K562 (cell line): ENCODE data around the gene AGFG2. TPM values are rescaled to one million over a fixed set of nuclear protein-coding genes. Genes with fewer than 3 reads are reported as not detected.

Experiments
- ATAC-seq: fragments of 200-7000 bp; cut with Tn5 transposase; 3 replicates; pipeline ENCODE4 v1.9.1; 2020; ENCODE audit warnings: moderate library complexity
- BruUV-seq: library from RNA; stranded (reverse); fragments of 400-500 nt; replicated peaks from 2 replicates; lab custom pipeline; 2021; lab: Mats Ljungman, UMichigan
- CTCF ChIA-PET: fragments of 300-600 bp; formaldehyde crosslinking; extraction: SDS; loops from one replicate; lab custom pipeline; 2021; ENCODE audit warnings: low intra/inter-chr PET ratio; lab: Yijun Ruan, JAX
- POLR2A ChIA-PET: fragments of 300-600, 350-650 bp; sonication (Branson Sonifier 250); formaldehyde crosslinking; extraction: SDS; loops from one replicate; lab custom pipeline; 2021; ENCODE audit warnings: antibody characterized with exemption, inconsistent platforms; lab: Yijun Ruan, JAX
- DNase-seq, 4 experiments: peaks; one replicate each; pipeline versions ENCODE4 v3.0.0 to v3.0.0-alpha.2; 2011 to 2018; ENCODE audit warnings: low spot score in 3 of 4, mixed read lengths in 3 of 4; ENCODE audit errors: extremely low read depth in 1 of 4
- FAIRE-seq: peaks from 2 replicates; lab custom pipeline; 2011; peaks lifted over from hg19 to GRCh38; lab: Jason Lieb, UNC
- H2AFZ ChIP-seq: 2 replicates; pipeline ENCODE4 v1.6.0; 2011; ENCODE audit warnings: low read depth, low read length, control low read depth, inconsistent platforms
- H3K27ac ChIP-seq: fragments of 200-600 bp; 3 replicates; pipeline ENCODE4 v1.8.0; 2011; ENCODE audit warnings: low read depth, mild to moderate bottlenecking, control low read depth, inconsistent platforms, low read length, moderate library complexity, mixed read lengths; ENCODE audit errors: extremely low read depth
- H3K27me3 ChIP-seq, 2 experiments: fragments of 300-600 bp in 1 of 2; 2 replicates in 1 of 2; 3 replicates in 1 of 2; pipeline versions ENCODE4 v1.6.0 to v1.8.0; 2011; ENCODE audit warnings: inconsistent platforms in 2 of 2, low read length in 2 of 2, mild to moderate bottlenecking in 1 of 2, mixed read lengths in 1 of 2, moderate library complexity in 1 of 2; ENCODE audit not compliant: control insufficient read depth in 2 of 2, insufficient read depth in 2 of 2
- H3K36me3 ChIP-seq: fragments of 300-600 bp; 3 replicates; pipeline ENCODE4 v1.8.0; 2011; ENCODE audit warnings: mild to moderate bottlenecking, low read length, inconsistent platforms; ENCODE audit not compliant: control insufficient read depth, insufficient read depth
- H3K4me1 ChIP-seq, 2 experiments: fragments of 200-600 bp in 1 of 2; replicated peaks in 1 of 2; 2 replicates in 1 of 2; 3 replicates in 1 of 2; pipeline versions ENCODE4 v1.5.1 to v1.8.0; 2011; ENCODE audit warnings: inconsistent platforms in 2 of 2, low read length in 2 of 2, mild to moderate bottlenecking in 1 of 2, mixed read lengths in 1 of 2, moderate library complexity in 1 of 2; ENCODE audit not compliant: control insufficient read depth in 2 of 2, insufficient read depth in 2 of 2
- H3K4me2 ChIP-seq: 2 replicates; pipeline ENCODE4 v1.6.1; 2011; ENCODE audit warnings: low read length, control low read depth, inconsistent platforms, mixed read lengths; ENCODE audit not compliant: insufficient read depth
- H3K4me3 ChIP-seq: fragments of 200-600 bp; sonication (generic), shearing (Covaris generic); 2 replicates; pipeline ENCODE4 v1.5.1; 2016; ENCODE audit warnings: control low read depth, inconsistent platforms
- H3K79me2 ChIP-seq: fragments of 200-600 bp; 3 replicates; pipeline ENCODE4 v1.8.0; 2011; ENCODE audit warnings: low read length, inconsistent platforms; ENCODE audit not compliant: control insufficient read depth, insufficient read depth
- H3K9ac ChIP-seq, 2 experiments: 2 replicates each; pipeline versions ENCODE4 v1.6.0 to v1.6.1; 2011; ENCODE audit warnings: low read depth in 2 of 2, low read length in 2 of 2, control low read depth in 1 of 2, inconsistent platforms in 1 of 2, mild to moderate bottlenecking in 1 of 2, mixed read lengths in 1 of 2; ENCODE audit not compliant: insufficient read depth in 1 of 2
- H3K9me1 ChIP-seq: one replicate; pipeline ENCODE4 v1.6.0; 2011; ENCODE audit warnings: inconsistent platforms, mild to moderate bottlenecking, low read length, moderate library complexity; ENCODE audit not compliant: control insufficient read depth, insufficient read depth
- H3K9me3 ChIP-seq: replicated peaks from 2 replicates; pipeline ENCODE4 v1.5.1; 2011; ENCODE audit warnings: low read depth, low read length, inconsistent platforms; ENCODE audit not compliant: control insufficient read depth, insufficient read depth
- H4K20me1 ChIP-seq: replicated peaks from 2 replicates; pipeline ENCODE4 v1.6.1; 2011; ENCODE audit warnings: low read length, inconsistent platforms, mixed read lengths; ENCODE audit not compliant: control insufficient read depth, insufficient read depth
- CBX1 ChIP-seq: sonication (generic); IDR thresholded peaks from 2 replicates; pipeline ENCODE4 v1.6.1; 2016; ENCODE audit warnings: antibody characterized with exemption, low read depth, mild to moderate bottlenecking
- HMGN3 ChIP-seq: IDR thresholded peaks from 2 replicates; pipeline ENCODE4 v1.6.1; 2011; ENCODE audit warnings: borderline replicate concordance, low read depth, mild to moderate bottlenecking, mixed read lengths, low read length; ENCODE audit not compliant: insufficient read length; ENCODE audit errors: extremely low read depth
- SIN3A ChIP-seq, 2 experiments: fragments of 150-350 bp in 1 of 2; IDR thresholded peaks; 2 replicates each; pipeline ENCODE4 v1.6.1; 2011 to 2016; ENCODE audit warnings: borderline replicate concordance in 2 of 2, low read depth in 2 of 2, low read length in 2 of 2, mild to moderate bottlenecking in 2 of 2, moderate library complexity in 2 of 2; ENCODE audit not compliant: control insufficient read depth in 1 of 2
- ZNF431 ChIP-seq: sonication (generic); formaldehyde crosslinking; IDR thresholded peaks from 2 replicates; pipeline ENCODE4 v1.8.0; 2022; ENCODE audit warnings: mild to moderate bottlenecking, missing genetic modification reagents
- WGBS: fragments of 100-300 bp; shearing (Covaris generic); methylation state at CpG from one replicate; pipeline ENCODE4 v1.1.6; 2016; ENCODE audit warnings: low coverage, mixed read lengths; ENCODE audit not compliant: insufficient coverage; ENCODE audit errors: missing lambda C conversion rate; 5-methylcytosine and 5-hydroxymethylcytosine counted together
- in situ Hi-C: fragments of 300-500 bp; cut with MboI; formaldehyde crosslinking; loops from 4 replicates; pipeline ENCODE4 v1.15.0; 2018; ENCODE audit warnings: inconsistent platforms, mixed read lengths
- intact Hi-C: fragments of 100-400 bp; cut with micrococcal nuclease; formaldehyde crosslinking; loops from 2 replicates; pipeline ENCODE4 v1.14.2; 2022
- polyA plus RNA-seq, 8 experiments: library from polyadenylated mRNA; depleted of rRNA in 4 of 8; stranded (reverse) in 5 of 8; unstranded in 3 of 8; fragments of >200 nt; fragmentation: Nextera tagmentation in 2 of 8; fragmentation: Illumina TruSeq in 1 of 8; extraction: Ambion mirVana in 2 of 8; extraction: Trizol in 1 of 8; gene quantifications; 2 replicates each; pipeline versions ENCODE4 v1.2.1 to v1.2.3, GENCODE V29; 2011 to 2014; ENCODE audit warnings: inconsistent platforms in 1 of 8, missing spikeins in 1 of 8
- total RNA-seq, 7 experiments: library from RNA; depleted of rRNA in 6 of 7; stranded (reverse); fragments of >200 nt in 6 of 7; fragmentation: Illumina TruSeq in 2 of 7; extraction: Trizol in 2 of 7; gene quantifications; 2 replicates each; pipeline versions ENCODE4 v1.2.1 to v1.2.3, GENCODE V29; 2011 to 2021; ENCODE audit warnings: low replicate concordance in 1 of 7
- TF ChIP-seq, protein P1 (sequence below): fragments of 450-650 bp; IDR thresholded peaks from 2 replicates; pipeline ENCODE4 v1.6.1; 2017; ENCODE audit warnings: antibody characterized with exemption, mild to moderate bottlenecking
- TF ChIP-seq, protein P2 (sequence below), 2 experiments: fragments of 450-650 bp; IDR thresholded peaks; 2 replicates each; pipeline ENCODE4 v1.6.1; 2016; ENCODE audit warnings: mild to moderate bottlenecking in 2 of 2, borderline replicate concordance in 1 of 2, low read depth in 1 of 2, moderate library complexity in 1 of 2

Gene AGFG2
- total and polyA plus RNA-seq, 9 of the 15 experiments (the other 6 are each of a cell fraction or from before 2014, with no cell fraction given), result 0.31 to 23.1 (median 6.5) TPM

DNA sequence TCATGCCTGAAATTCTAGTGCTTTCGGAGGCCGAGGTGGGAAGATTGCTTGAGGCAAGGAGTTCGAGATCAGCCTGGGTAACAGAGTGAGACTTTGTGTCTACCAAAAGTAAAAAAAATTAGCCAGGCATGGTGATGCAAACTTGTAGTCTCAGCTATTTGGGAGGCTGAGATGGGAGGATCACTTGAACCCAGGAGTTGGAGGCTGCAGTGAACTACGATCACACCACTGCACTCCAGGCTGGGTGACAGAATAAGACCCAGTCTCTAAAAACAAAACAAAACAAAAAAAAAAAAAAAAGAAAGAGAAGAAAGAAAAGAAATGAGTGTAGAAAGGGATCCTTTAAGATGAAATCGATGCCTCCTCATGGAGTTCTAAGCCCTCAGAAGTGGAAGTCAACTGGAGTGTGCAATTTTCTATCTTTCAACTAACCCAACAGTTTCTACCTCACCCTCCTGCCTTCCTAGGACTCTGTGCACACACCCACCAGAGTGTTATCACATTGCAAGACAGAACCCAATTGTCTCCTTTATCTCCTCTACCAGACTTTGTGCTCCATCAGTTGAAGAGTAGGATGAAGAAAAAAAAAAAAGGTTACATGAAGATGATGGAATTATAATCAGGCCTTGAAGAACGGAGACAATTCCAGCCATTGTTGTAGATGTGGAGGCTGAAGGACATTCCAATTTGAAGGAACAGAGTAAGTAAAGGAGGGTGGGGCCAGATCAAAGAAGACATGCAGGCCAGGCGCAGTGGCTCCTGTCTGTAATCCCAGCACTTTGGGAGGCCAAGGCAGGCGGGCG is 28.4 kb upstream of the AGFG2 start:
- no peaks in the 10 kb centered on the region for H3K9me1 ChIP-seq
- BruUV-seq, result no TSS peak
- FAIRE-seq (peak; percentile 92), DNase-seq (peak; percentile 60 to 93 (median 78)), ATAC-seq (peak; percentile 93)
- no peaks in the 10 kb centered on the region for H3K36me3 ChIP-seq
- no peaks in the 10 kb centered on the region for H3K27me3 ChIP-seq
- peak overlapping the region; percentile 3 for H3K27ac ChIP-seq
- H3K9ac ChIP-seq, result peak overlapping the region; percentile 26 to 82; a peak in 2 of 4 replicates
- peak overlapping the region; percentile 15 for H2AFZ ChIP-seq
- ChIA-PET POLR2A (no interaction called here), CTCF (no interaction called here)
- H4K20me1 ChIP-seq, result no peaks in the 10 kb centered on the region
- H3K4me1 ChIP-seq, result peaks cover 24 to 43% of the 10 kb centered on the region in 2 experiments; a peak in 4 of 5 replicates
- H3K4me2 ChIP-seq, result peak overlapping the region; percentile 53
- H3K79me2 ChIP-seq, result no peaks in the 10 kb centered on the region
- in situ Hi-C loops (no loop called here), intact Hi-C loops (loop anchor here (2.0 kb wide), 1 partner anchor 28 kb away; the partner anchor contains the start of gene AGFG2)
- H3K9me3 ChIP-seq, result no peaks in the 10 kb centered on the region
- 39% methylated on average over 9 of the region's 9 CpGs for WGBS
- no peak overlapping the region for H3K4me3 ChIP-seq
- TF ChIP-seq, protein P1, sequence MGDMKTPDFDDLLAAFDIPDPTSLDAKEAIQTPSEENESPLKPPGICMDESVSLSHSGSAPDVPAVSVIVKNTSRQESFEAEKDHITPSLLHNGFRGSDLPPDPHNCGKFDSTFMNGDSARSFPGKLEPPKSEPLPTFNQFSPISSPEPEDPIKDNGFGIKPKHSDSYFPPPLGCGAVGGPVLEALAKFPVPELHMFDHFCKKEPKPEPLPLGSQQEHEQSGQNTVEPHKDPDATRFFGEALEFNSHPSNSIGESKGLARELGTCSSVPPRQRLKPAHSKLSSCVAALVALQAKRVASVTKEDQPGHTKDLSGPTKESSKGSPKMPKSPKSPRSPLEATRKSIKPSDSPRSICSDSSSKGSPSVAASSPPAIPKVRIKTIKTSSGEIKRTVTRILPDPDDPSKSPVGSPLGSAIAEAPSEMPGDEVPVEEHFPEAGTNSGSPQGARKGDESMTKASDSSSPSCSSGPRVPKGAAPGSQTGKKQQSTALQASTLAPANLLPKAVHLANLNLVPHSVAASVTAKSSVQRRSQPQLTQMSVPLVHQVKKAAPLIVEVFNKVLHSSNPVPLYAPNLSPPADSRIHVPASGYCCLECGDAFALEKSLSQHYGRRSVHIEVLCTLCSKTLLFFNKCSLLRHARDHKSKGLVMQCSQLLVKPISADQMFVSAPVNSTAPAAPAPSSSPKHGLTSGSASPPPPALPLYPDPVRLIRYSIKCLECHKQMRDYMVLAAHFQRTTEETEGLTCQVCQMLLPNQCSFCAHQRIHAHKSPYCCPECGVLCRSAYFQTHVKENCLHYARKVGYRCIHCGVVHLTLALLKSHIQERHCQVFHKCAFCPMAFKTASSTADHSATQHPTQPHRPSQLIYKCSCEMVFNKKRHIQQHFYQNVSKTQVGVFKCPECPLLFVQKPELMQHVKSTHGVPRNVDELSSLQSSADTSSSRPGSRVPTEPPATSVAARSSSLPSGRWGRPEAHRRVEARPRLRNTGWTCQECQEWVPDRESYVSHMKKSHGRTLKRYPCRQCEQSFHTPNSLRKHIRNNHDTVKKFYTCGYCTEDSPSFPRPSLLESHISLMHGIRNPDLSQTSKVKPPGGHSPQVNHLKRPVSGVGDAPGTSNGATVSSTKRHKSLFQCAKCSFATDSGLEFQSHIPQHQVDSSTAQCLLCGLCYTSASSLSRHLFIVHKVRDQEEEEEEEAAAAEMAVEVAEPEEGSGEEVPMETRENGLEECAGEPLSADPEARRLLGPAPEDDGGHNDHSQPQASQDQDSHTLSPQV, result peak; percentile 52
- TF ChIP-seq ZNF431, result no peak
- TF ChIP-seq CBX1, result no peak
- TF ChIP-seq HMGN3, result no peak
- no peak for TF ChIP-seq SIN3A (IDR thresholded peaks at IDR 0.05; ENCODE audit: borderline replicate concordance in 2 of 2, control insufficient read depth in 1 of 2, low read depth in 2 of 2, low read length in 2 of 2)
- TF ChIP-seq, protein P2, sequence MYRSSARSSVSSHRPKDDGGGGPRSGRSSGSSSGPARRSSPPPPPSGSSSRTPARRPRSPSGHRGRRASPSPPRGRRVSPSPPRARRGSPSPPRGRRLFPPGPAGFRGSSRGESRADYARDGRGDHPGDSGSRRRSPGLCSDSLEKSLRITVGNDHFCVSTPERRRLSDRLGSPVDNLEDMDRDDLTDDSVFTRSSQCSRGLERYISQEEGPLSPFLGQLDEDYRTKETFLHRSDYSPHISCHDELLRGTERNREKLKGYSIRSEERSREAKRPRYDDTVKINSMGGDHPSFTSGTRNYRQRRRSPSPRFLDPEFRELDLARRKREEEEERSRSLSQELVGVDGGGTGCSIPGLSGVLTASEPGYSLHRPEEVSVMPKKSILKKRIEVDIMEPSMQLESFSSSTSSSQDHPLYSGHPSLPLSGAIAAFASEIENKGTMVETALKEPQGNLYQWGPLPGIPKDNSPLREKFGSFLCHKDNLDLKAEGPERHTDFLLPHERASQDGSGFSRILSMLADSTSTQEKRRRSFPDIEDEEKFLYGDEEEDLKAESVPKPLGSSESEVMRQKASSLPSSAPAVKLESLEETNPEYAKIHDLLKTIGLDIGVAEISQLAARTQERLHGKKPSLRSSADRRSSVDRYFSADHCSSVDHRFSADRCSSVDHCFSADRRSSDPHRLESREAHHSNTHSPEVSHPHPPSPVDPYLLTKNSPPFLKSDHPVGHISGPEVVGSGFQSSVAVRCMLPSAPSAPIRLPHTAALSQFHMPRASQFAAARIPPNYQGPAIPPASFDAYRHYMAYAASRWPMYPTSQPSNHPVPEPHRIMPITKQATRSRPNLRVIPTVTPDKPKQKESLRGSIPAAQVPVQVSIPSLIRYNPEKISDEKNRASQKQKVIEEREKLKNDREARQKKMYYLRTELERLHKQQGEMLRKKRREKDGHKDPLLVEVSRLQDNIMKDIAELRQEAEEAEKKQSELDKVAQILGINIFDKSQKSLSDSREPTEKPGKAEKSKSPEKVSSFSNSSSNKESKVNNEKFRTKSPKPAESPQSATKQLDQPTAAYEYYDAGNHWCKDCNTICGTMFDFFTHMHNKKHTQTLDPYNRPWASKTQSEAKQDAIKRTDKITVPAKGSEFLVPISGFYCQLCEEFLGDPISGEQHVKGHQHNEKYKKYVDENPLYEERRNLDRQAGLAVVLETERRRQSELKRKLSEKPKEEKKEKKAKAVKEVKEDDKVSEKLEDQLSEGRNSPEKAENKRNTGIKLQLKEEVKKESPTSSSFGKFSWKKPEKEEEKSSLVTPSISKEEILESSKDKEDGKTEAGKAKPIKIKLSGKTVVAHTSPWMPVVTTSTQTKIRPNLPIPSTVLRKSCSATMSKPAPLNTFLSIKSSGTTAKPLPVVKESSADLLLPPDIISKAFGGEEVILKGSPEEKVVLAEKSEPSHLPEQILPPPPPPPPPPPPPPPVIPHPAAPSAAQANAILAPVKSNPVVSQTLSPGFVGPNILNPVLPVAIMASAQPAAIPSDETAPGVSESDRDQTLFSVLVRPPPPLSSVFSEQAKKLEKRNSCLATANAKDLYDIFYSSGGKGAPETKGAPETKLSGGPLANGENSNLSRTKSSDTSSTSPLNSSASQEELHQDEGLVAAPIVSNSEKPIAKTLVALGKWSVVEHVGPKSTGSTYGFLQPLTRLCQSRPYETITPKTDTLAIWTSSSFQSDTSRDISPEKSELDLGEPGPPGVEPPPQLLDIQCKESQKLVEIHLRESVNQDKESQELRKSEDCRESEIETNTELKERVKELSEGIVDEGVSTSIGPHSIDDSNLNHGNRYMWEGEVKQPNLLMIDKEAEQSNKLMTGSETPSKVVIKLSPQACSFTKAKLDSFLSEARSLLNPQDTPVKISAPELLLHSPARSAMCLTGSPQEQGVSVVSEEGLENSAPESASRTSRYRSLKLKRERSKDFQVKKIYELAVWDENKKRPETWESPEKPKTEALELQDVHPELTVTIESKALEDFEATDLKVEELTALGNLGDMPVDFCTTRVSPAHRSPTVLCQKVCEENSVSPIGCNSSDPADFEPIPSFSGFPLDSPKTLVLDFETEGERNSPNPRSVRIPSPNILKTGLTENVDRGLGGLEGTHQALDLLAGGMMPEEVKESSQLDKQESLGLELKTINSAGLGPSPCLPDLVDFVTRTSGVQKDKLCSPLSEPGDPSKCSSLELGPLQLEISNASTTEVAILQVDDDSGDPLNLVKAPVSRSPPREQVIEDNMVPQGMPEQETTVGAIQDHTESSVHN (IDR thresholded peaks at IDR 0.05; ENCODE audit: borderline replicate concordance in 1 of 2, low read depth in 1 of 2), result 0 out of 4 replicates have a peak, but pooled peaks of 1 of the 2 experiments have one; percentile 21
